Activated CD8-positive, alpha-beta memory T cell treated with anti-CD3 and anti-CD28 coated beads, Interleukin-2, amount 50 U/mL, for 48 hours (primary cell): ENCODE results near the gene ATP6V0D1.
"Not testable (repeated sequence)": the region's sequence is repeated elsewhere in the genome, so short reads cannot be mapped to it uniquely, and the experiment has no call there.

Experiments
- DNase-seq: peaks from one replicate; pipeline ENCODE4 v3.0.0-alpha.2; 2020

ATP6V0D1 gene

GRCh38 chr16:67425061-67425460, 55.9 kb downstream of the ATP6V0D1 start:
- no peak for DNase-seq

DNA sequence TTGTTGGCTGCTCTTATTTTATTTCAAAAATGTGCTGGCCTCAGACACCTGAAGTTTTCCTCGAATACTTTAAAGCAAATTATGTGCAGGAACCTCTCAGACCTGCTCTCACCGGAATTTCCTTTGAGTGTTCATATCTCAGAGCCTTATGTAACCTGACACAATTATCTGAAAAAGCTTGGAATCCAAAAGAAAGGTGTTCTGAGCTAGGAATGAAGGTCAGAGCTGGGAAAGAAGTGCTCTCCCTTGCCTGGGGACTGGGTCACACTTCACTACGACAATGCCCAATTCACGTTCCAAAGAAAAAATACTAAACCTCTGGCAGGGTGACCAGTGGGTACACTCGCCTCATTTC, 56.7 kb downstream of the ATP6V0D1 start:
- DNase-seq = no peak

GRCh38 chr16:67423611-67424260, 57.2 kb downstream of the ATP6V0D1 start:
- no peak for DNase-seq

DNA sequence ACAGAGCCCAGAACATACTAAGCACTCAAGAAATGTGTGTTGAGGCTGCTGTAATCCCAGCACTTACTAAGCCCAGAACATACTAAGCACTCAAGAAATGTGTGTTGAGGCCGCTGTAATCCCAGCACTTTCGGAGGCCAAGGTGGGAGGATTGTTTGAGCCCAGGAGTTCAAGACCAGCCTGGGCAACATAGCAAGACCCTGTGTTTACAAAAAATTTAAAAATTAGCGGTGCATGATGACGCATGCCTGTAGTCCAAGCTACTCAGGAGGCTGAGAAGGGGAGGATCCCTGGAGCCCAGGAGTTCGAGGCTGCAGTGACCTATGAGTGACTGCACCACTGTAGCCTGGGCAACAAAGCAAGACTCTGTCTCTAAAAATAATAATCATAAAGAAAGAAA, 57.9 kb downstream of the ATP6V0D1 start:
- no peak for DNase-seq

DNA sequence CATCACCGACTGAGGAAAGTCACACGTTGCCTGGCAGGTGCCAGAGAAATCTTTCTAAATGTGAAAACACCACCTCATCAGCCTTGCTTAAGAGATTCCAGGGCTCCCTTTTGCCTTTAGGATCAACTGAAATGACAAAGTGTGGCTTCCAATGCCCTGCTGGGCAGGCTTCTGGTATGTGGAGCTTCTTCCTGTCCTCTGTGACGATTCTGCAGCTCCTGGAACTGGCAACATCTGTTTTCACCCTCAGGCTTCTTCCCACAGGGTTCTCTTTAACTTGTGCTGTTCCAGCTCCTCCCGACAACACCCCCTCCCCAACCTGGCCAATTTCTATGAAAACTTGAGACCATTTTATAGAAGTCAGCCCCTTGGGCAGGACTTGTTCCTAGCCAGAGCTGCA, 59.9 kb downstream of the ATP6V0D1 start:
- no peak for DNase-seq

DNA sequence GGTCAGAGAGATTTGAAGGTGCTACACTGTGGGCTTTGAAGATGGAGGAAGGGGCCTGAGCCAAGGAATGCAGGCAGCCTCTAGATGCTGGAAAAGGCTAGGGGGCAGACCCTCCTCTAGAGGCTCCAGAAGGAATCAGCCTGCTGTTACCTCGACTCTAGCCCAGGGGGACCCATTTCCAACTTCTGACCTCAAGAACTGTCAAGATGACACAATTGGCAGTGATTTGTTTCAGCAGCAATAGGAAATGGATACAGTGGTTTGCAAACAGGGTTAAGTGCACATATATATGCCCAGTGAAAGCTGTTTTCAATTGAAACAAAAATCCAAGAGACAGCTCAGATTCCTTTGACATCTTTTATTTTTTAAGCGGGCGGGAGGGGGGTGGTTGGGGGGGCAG, 61.0 kb downstream of the ATP6V0D1 start:
- no peak for DNase-seq

GRCh38 chr16:67419502-67419901, 61.5 kb downstream of the ATP6V0D1 start:
- no peak for DNase-seq

GRCh38 chr16:67417333-67418061, 63.5 kb downstream of the ATP6V0D1 start:
- DNase-seq = no peak

GRCh38 chr16:67415872-67416793, 64.8 kb downstream of the ATP6V0D1 start, which contains the start of gene ZDHHC1:
Gene ZDHHC1, minus strand, starts transcription at chr16:67416477. Its CDS starts 8,702 bp downstream, at chr16:67407775.
- DNase-seq = peak; percentile 86

DNA sequence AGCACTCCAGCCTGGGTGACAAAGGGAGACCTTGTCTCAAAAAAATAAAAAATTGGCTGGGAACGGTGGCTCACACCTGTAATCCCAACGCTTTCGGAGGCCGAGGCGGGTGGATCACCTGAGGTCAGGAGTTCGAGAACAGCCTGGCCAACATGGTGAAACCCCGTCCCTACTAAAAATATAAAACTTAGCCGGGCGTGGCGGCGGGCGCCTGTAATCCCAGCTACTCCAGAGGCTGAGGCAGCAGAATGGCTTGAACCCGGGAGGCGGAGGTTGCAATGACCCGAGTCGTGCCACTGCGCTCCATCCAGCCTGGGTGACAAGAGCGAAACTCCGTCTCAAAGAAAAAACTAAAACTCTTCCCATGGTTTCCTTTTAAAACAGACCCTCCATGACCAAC, 65.5 kb downstream of the ATP6V0D1 start:
- not testable (repeated sequence) for DNase-seq

DNA sequence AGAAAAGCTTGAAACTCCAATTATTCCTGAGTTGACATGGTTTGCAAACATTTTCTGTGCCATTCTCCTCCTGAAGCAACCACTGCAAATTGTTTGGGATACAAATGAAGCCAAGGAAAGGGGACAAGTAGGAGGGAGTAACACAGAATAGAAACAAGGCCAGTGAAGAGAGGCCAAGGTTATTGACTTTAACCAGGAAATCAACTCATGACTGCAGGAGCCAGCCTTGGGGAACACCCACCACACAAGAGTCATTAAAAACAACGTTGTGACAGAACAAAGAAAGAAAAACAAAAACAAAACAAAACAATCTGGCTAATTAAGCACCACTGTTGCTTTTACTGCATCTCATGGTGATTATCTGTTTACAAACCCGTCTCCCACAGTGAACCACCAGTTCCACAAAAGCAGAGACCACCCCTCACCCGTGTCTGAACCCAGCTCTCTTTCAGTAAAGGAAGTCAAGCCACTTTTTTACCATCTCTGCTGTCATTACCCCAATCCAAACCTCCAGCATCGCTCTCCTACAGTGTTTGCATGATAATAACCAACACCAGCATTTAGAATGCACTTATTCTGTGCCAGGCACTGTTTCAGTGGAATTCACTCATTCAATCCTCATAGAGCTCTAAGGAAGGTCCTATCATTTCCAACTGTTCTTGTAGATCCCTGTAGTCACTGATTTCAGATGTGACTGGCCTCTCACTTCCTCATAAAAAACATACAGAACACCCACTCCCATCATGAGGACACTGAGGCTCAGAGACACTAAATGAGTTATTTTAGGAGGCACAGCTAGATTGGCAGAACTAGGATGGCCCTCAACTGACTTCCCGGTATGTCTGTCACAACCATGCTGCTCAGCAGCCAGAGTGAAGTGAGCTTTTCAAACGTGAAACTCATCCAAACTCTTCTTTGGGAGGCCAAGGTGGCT, 66.7 kb downstream of the ATP6V0D1 start:
- DNase-seq = no peak

- DNase-seq = no peak
Measured at GRCh38 chr16:67412294-67412693, 68.7 kb downstream of the ATP6V0D1 start.

DNA sequence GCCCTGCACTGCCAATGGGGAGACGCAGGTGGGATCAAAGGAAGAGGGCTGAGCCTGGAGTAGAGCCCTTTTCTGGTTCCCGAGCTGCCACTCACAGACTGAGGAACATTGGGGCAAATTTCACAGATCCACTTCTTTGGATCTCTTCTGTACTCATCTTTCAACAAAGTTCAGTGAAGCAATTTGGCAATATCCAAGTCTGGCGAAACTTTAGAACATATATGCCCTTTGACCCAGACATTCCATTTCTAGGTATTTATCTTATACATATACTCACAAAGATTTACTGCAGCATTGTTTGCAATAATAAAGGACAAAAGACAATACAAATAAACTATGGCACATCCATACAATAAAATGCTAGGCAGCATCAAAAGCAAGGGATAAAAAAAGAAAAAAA, 69.6 kb downstream of the ATP6V0D1 start:
- no peak for DNase-seq

GRCh38 chr16:67409631-67410030, 71.3 kb downstream of the ATP6V0D1 start:
- no peak for DNase-seq

- no peak for DNase-seq
Measured at GRCh38 chr16:67407788-67408452, 73.0 kb downstream of the ATP6V0D1 start.

DNA sequence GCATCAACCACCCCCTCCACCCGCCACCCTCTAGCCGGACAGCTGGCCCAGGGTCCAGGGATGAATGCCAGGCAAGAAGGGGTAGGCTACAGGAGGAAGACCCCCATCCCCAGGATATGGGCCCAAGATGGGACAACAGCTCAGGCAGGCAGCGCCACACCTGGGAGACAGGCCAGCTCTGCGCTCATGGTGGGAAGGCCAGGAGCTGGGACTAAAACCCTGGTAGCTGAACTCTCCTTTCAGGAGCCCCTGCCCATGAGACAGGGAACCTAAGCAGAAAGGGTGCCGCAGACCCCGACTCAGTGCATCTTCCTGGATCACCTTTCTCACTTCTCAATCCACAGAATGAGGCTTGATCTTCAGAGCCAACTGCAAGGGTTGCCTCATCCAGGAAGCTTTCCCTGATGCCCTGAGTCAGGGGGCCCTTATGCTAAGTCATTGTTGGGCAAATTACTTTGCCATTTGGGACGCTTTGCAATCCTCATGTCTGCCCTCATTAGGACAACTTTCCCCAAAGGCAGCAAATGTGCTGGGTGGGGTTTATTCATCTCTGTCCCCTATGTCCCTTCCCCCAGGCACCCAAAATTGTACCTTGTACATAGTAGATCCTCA, 73.7 kb downstream of the ATP6V0D1 start:
- no peak for DNase-seq

DNA sequence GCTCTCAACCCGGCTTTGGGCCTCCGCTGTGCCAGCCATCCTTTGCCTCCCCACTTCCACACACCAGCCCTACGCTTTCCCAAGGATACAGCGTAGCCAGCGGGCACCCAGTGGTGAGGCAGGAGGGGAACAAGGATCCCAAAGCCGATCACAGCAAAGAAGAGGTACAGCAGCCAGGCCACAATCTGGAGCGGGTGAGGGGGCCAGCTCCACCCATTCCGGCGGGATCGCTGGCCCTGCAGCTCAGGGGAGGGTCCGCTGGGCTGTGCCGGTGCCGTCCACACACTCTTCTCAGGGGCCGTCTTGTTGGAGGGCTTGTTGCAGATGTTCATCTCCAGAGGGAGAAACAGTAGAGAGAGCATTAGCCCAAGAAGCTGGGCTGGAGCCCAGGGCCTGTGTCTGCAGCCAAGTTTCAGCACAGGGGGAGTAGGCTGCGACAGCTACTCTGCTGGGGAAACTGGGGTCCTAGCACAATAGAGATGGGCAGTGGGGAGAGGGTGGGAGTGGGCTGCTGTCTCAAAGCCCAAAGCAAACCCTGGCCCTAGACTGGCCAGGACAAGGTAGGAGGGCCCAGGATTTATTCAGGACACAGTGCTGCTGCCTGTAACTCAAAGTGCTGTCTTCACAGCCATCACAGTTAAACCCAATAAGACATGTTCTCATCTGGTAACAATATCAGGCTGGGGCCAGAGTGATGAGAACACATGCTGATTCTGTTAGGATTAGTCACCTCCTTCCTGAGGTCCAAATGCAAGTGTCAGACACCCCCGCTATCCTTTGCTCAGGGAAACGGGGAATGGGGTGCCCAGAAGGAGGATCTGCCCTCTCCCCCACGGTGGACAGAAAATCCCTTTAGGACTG, 74.6 kb downstream of the ATP6V0D1 start:
- DNase-seq = no peak

DNA sequence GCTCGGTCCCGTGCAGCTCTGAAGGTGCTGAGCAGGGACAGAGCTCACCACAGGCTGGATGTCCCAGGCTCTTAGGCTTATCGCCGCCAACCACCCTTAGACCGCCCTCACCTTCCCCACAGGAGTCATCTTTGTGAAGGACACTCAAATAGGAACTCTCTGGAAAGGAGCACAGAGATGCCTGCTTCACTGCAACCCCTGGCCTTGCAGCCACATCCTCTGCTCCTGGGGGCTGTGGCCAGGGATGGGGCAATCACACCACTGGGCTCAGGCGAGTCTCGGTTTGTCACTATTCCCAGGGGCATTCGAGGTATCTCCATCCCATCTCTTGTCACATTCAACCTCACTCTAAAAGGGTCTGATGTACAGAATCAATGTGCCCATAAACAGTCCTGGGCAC, 75.6 kb downstream of the ATP6V0D1 start:
- DNase-seq = no peak

- no peak for DNase-seq
Measured at GRCh38 chr16:67404740-67405226, 76.2 kb downstream of the ATP6V0D1 start.

DNA sequence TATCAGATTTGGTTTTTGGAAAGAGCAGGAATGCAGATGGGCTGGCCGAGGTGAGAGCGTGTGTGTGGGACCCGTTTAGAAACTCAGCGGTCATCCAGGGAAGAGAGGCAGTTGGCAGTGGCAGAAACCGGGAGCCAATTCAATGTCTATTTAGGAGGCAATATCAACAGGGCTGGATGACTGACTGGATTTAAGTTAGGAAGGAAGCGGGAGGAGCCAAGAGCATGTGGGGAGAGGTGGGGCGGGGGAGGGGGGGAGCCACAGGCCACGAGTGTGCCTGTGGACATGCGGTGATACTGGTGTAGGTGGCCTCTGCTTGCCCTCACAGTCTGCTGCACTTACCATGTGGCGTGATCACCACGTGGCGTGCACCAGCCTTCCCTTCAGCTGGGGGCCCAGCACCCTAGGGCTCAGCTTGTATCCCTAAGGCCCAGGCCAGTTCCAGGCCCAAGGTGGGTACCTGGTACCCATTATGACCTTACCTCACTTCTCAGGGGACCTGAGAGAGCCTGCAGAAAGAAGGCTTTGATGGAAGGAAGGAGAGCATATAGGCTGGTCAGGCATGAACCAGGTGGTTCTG, 76.9 kb downstream of the ATP6V0D1 start:
- no peak for DNase-seq
